ENCODE results near the gene ATP1B2. TPM values are rescaled to one million over a fixed set of nuclear protein-coding genes. Genes with fewer than 3 reads are reported as not detected.

The ATP1B2 gene
- total RNA-seq, 1 donor: not detected

GRCh38 chr17:7677388-7678067, 26.8 kb downstream of the ATP1B2 start:
- DNase-seq (ENCODE audit: low read depth in 2 of 3, low spot score in 2 of 3): no peak

- no peak for DNase-seq (ENCODE audit: low read depth in 2 of 3, low spot score in 2 of 3)
These were observed 34.3 kb downstream of the ATP1B2 start for GRCh38 chr17:7684851-7685532.

GRCh38 chr17:7685533-7686221, 35.0 kb downstream of the ATP1B2 start:
- peak; percentile 74 to 95 (median 95) for DNase-seq (ENCODE audit: low read depth in 2 of 3, low spot score in 2 of 3)

GRCh38 chr17:7686222-7687071, 35.7 kb downstream of the ATP1B2 start:
- peak; percentile 80 to 92 (median 91) for DNase-seq (ENCODE audit: low read depth in 2 of 3, low spot score in 2 of 3)

GRCh38 chr17:7687072-7687907, 36.6 kb downstream of the ATP1B2 start, which contains the start of gene TP53:
Gene TP53, minus strand, starts transcription at chr17:7687490. Its CDS starts 10,896 bp downstream, at chr17:7676594.
- DNase-seq (ENCODE audit: low read depth in 2 of 3, low spot score in 2 of 3): peak; percentile 68 to 96 (median 90)

- peak; percentile 92 to 98 (median 95) for DNase-seq (ENCODE audit: low read depth in 2 of 3, low spot score in 2 of 3)
These were observed 37.4 kb downstream of the ATP1B2 start, which contains the start of gene WRAP53 for GRCh38 chr17:7687908-7688807. Gene WRAP53, plus strand, starts transcription at chr17:7688477. Its CDS starts 172 bp downstream, at chr17:7688649.

- no peak for DNase-seq (ENCODE audit: low read depth in 2 of 3, low spot score in 2 of 3)
These were observed 38.1 kb downstream of the ATP1B2 start for GRCh38 chr17:7688808-7689316.

GRCh38 chr17:7695586-7695985, 44.9 kb downstream of the ATP1B2 start:
- no peak for DNase-seq (ENCODE audit: low read depth in 2 of 3, low spot score in 2 of 3)

GRCh38 chr17:7697828-7698588, 47.3 kb downstream of the ATP1B2 start:
- DNase-seq (ENCODE audit: low read depth in 2 of 3, low spot score in 2 of 3): no peak

GRCh38 chr17:7700510-7700909, 49.8 kb downstream of the ATP1B2 start:
- DNase-seq (ENCODE audit: low read depth in 2 of 3, low spot score in 2 of 3): no peak

- DNase-seq (ENCODE audit: low read depth in 2 of 3, low spot score in 2 of 3): no peak
These were observed 51.0 kb downstream of the ATP1B2 start for GRCh38 chr17:7701681-7702080.

- DNase-seq (ENCODE audit: low read depth in 2 of 3, low spot score in 2 of 3): no peak
These were observed 52.0 kb downstream of the ATP1B2 start for GRCh38 chr17:7702776-7703175.

GRCh38 chr17:7703584-7704479, 53.1 kb downstream of the ATP1B2 start:
- DNase-seq (ENCODE audit: low read depth in 2 of 3, low spot score in 2 of 3): peak in 1 of 3 donors; percentile 58

- peak in 1 of 3 donors; percentile 28 for DNase-seq (ENCODE audit: low read depth in 2 of 3, low spot score in 2 of 3)
These were observed 54.0 kb downstream of the ATP1B2 start, which contains the start of gene EFNB3 for GRCh38 chr17:7704601-7705268. Gene EFNB3, plus strand, starts transcription at chr17:7705202. Its CDS starts 397 bp downstream, at chr17:7705599.

- DNase-seq (ENCODE audit: low read depth in 2 of 3, low spot score in 2 of 3): no peak
These were observed 54.8 kb downstream of the ATP1B2 start for GRCh38 chr17:7705269-7706255.
